Activated CD8-positive, alpha-beta T cell treated with anti-CD3 and anti-CD28 coated beads, Interleukin-2, amount 10 ng/mL, durations not matched to agents 7 days and 5 days (primary cell): ENCODE results near the gene CPD. TPM values are rescaled to one million over a fixed set of nuclear protein-coding genes. Genes with fewer than 3 reads are reported as not detected.

Source experiments
- ATAC-seq: fragments of 150-1000 bp; cut with Tn5 transposase; one replicate; pipeline ENCODE4 v1.10.0; 2021; ENCODE audit warnings: moderate library complexity
- CTCF ChIA-PET: fragments of 350-600 bp; sonication (Branson Sonifier 250); formaldehyde crosslinking; loops from one replicate; lab custom pipeline; 2021; ENCODE audit warnings: antibody characterized with exemption; lab: Charles Lee
- POLR2A ChIA-PET: fragments of 350-600 bp; sonication (Branson Sonifier 250); formaldehyde crosslinking; loops from one replicate; lab custom pipeline; 2021; ENCODE audit warnings: antibody characterized with exemption; lab: Charles Lee
- DNase-seq: peaks from one replicate; pipeline ENCODE4 v3.0.0-alpha.2; 2020
- H3K27ac Mint-ChIP-seq: one replicate; pipeline ENCODE4 v1.8.0; 2021; ENCODE audit warnings: mild to moderate bottlenecking, mixed read lengths
- H3K27me3 Mint-ChIP-seq: one replicate; pipeline ENCODE4 v1.8.0; 2021; ENCODE audit warnings: low read depth, mixed read lengths
- H3K36me3 Mint-ChIP-seq: one replicate; pipeline ENCODE4 v1.8.0; 2021; ENCODE audit warnings: low read depth, mixed read lengths
- H3K4me1 Mint-ChIP-seq: one replicate; pipeline ENCODE4 v1.8.0; 2021; ENCODE audit warnings: low read depth, mixed read lengths
- H3K4me3 Mint-ChIP-seq: one replicate; pipeline ENCODE4 v1.8.0; 2021; ENCODE audit warnings: mild to moderate bottlenecking, mixed read lengths
- H3K9me3 Mint-ChIP-seq: one replicate; pipeline ENCODE4 v1.8.0; 2022; ENCODE audit warnings: mixed read lengths; ENCODE audit not compliant: insufficient read depth
- total RNA-seq, 2 experiments: library from RNA; stranded (reverse); gene quantifications; one replicate each; pipeline ENCODE4 v1.2.3, GENCODE V29; 2021

Gene CPD
- total RNA-seq, 2 experiments from 2014 or later: 18.6 to 19.1 TPM

GRCh38 chr17:30354701-30355100 is 24.0 kb upstream of the CPD start:
- H3K36me3 Mint-ChIP-seq: no peaks in the 10 kb centered on the region
- ChIA-PET POLR2A (interaction anchor here (0.6 kb wide), 1 partner anchor 58 kb away, joined by 3 read pairs; no protein-coding TSS in a partner anchor), CTCF (interaction anchor here (0.6 to 1.3 kb wide), 2 partner anchors 229 to 250 kb away, joined by 3 read pairs; no protein-coding TSS in a partner anchor)
- no peak for DNase-seq
- peaks cover 2% of the 10 kb centered on the region for H3K4me1 Mint-ChIP-seq
- H3K27me3 Mint-ChIP-seq: peaks cover 2% of the 10 kb centered on the region
- H3K27ac Mint-ChIP-seq: no peak overlapping the region
- no peak for ATAC-seq
- no peak overlapping the region for H3K4me3 Mint-ChIP-seq
- H3K9me3 Mint-ChIP-seq: no peaks in the 10 kb centered on the region

DNA sequence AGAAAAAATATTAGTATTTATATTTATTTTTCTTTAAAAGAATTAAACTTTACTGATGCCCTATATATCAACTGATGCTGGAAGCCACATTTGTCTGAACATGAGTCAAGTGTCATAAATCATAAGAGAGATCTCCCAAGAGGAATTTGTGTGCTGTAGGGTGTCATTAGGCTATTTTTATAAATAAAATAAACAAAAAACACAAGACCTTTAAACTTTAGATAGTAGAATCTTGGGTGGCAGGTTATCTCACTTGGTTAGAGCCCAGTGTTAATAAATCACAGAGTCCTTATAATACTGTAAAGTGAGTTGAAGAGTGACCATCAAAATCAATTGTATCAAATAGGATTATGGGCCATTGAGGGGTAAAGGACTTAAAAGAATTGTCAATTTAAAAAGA is 21.3 kb upstream of the CPD start:
- POLR2A ChIA-PET: no interaction called here
- no peak overlapping the region for H3K4me3 Mint-ChIP-seq
- peaks cover 3% of the 10 kb centered on the region for H3K4me1 Mint-ChIP-seq
- peaks cover 11% of the 10 kb centered on the region for H3K9me3 Mint-ChIP-seq
- ATAC-seq: no peak
- no peak overlapping the region for H3K27ac Mint-ChIP-seq
- peaks cover 8% of the 10 kb centered on the region for H3K36me3 Mint-ChIP-seq
- CTCF ChIA-PET: interaction anchor here (0.9 to 2.0 kb wide), 4 partner anchors 17 to 253 kb away, joined by 3 to 10 read pairs (median 4); no protein-coding TSS in a partner anchor
- DNase-seq: no peak
- peaks cover 2% of the 10 kb centered on the region for H3K27me3 Mint-ChIP-seq

DNA sequence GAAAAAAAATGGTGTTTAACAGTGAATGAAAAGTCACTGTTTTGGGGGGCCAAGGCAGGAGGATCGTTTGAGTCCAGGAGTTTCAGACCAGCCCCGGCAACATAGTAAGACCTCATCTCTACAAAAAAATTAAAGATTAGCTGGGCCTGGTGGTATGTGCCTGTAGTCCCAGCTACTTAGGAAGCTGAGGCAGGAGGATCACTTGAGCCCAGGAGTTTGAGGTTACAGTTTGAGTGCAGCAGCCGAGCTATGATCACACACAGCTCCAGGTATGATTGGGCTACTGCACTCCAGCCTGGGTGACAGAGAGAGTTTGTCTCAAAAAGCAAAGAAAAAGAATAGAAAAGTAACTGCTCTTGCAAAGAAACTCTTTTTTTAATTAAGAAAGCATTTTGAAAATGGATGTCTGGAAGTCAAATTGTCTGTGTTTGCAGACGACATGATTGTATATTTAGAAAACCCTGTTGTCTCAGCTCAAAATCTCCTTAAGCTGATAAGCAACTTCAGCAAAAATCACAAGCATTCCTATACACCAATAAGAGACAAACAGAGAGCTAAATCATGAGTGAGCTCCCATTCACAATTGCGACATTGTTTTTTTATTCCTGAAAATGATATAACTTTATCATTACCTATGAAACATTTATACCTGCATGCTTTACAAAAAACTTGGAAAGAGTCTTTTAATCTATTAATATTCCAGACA is 20.5 kb upstream of the CPD start:
- ATAC-seq (no peak), DNase-seq (no peak)
- ChIA-PET CTCF (interaction anchor here (0.7 to 1.7 kb wide), 5 partner anchors 18 to 254 kb away, joined by 3 to 10 read pairs (median 3); partner anchors contain the start of gene GOSR1), POLR2A (no interaction called here)
- Mint-ChIP-seq H3K27ac (no peak overlapping the region), H3K27me3 (peaks cover 2% of the 10 kb centered on the region), H3K9me3 (peaks cover 12% of the 10 kb centered on the region), H3K4me1 (peaks cover 8% of the 10 kb centered on the region), H3K36me3 (peaks cover 11% of the 10 kb centered on the region), H3K4me3 (no peak overlapping the region)

DNA sequence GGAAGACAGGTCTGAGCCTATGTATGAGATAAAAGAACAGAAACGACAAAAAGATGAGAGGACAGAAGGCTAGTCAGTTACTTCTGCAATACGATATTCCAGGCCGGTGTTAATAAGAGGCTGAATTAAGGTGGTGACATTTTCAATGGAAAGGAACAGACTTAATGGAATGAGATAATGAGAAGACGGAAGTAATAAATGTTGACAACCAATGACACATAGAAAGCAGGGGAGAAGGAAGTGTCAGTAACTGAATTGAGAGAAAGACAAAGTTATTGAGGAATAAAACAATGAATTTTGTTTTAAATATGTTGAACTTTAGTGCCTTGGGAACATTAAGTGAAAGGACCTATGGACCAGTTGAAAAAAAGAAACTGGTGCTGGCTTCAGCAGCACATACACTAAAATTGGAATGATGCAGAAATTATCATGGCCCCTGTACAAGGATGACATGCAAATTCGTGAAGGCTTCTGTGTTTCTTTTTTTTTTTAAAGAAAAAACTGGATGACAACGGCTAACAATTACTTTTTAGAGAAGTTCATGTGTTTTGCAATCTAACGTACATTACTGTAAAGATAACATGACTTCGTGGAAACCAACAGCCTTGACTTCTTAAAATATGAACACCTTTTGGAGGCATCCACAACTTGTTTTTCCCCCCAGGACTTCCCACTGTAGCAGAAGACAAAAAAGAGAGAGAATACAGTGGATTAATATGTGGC is 18.5 kb upstream of the CPD start:
- CTCF ChIA-PET: no interaction called here
- Mint-ChIP-seq H3K9me3 (peaks cover 12% of the 10 kb centered on the region), H3K4me1 (peaks cover 21% of the 10 kb centered on the region)

DNA sequence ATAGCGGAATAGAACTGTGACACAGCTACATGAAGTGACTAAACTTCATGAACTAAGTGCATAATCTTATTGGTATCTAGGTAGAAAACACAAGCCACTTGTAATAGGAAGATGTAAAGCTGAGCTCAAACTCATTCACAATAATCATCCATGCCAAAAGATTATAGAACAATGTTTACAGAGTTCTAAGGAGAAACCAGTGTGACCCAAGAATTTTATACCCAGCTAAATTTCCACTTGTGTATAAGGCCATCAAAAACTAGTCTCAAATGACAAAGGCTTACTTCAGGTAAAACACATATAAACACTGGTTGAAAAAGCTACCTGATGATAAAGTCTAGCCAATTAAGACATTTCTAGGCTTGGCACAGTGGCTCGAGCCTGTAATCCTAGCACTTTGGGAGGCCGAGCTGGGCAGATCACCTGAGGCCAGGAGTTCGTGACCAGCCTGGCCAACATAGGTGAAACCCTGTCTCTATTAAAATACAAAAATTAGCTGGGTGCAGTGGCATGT is 16.9 kb upstream of the CPD start:
- no peak for DNase-seq
- peaks cover 12% of the 10 kb centered on the region for H3K9me3 Mint-ChIP-seq
- no peak overlapping the region for H3K27ac Mint-ChIP-seq
- H3K36me3 Mint-ChIP-seq: peaks cover 14% of the 10 kb centered on the region
- no peak for ATAC-seq
- ChIA-PET POLR2A (no interaction called here), CTCF (interaction anchor here (0.9 to 1.2 kb wide), 3 partner anchors 21 to 268 kb away, joined by 3 to 6 read pairs (median 4); no protein-coding TSS in a partner anchor)
- peaks cover 23% of the 10 kb centered on the region for H3K4me1 Mint-ChIP-seq
- no peak overlapping the region for H3K4me3 Mint-ChIP-seq
- no peaks in the 10 kb centered on the region for H3K27me3 Mint-ChIP-seq

More for the DNA sequence above, 18.5 kb upstream of the CPD start:
- Mint-ChIP-seq H3K36me3 (peaks cover 12% of the 10 kb centered on the region), H3K27me3 (peaks cover 2% of the 10 kb centered on the region), H3K27ac (no peak overlapping the region), H3K4me3 (no peak overlapping the region)
- POLR2A ChIA-PET: no interaction called here
- DNase-seq: no peak
- no peak for ATAC-seq

DNA sequence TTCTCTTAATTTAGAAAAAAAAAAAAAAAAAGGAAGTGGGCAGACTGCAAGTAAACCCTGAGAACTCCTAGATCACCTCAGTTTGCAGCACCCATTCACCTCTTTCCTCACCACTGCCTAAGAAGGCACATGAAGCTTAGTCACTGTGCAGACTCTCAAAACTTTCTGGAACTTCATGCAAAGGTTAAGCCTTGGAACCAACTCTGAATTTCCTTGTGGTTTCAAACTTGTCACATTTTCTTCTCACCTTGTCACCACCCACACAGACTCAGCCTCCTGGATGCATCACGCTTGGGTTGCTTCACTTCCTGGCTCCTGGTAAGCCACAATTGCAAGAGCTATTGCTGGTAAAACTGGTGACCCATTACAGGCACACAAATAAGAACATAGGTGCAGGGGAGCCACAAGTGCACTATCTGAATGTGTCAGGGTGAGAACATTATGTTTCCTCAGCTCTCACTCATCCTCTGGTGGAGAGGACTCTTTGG is 15.0 kb upstream of the CPD start:
- H3K27ac Mint-ChIP-seq: peak overlapping the region; percentile 94
- CTCF ChIA-PET: interaction anchor here (0.9 to 1.4 kb wide), 5 partner anchors 14 to 258 kb away, joined by 3 to 6 read pairs (median 4); no protein-coding TSS in a partner anchor
- H3K9me3 Mint-ChIP-seq: peaks cover 12% of the 10 kb centered on the region
- H3K36me3 Mint-ChIP-seq: peaks cover 14% of the 10 kb centered on the region
- peak; percentile 87 for DNase-seq
- no peaks in the 10 kb centered on the region for H3K27me3 Mint-ChIP-seq
- H3K4me3 Mint-ChIP-seq: peak overlapping the region; percentile 51
- H3K4me1 Mint-ChIP-seq: peaks cover 27% of the 10 kb centered on the region
- peak; percentile 94 for ATAC-seq
- POLR2A ChIA-PET: interaction anchor here (0.7 to 1.5 kb wide), 3 partner anchors 15 to 73 kb away, joined by 3 to 4 read pairs (median 3); partner anchors contain the start of genes BLMH and CPD

DNA sequence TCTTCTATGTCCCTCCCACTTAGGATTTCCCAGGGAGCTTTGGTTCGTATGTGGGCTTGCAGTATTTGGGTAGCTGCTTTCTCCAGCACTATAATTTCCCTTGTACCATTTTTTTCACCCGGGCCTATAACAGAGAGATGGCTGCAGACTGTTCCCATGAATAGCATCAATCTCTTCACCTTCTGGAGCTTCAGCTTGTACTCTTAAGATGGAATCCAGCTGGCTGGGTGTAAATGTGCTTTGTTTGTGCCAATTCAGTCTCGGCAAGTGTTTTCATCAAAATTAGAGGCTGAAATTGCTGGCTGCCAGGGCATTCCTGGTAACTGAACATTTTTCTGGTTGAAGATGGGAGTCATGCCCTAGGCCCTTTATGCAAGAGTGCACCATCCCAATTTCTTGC is 12.2 kb upstream of the CPD start:
- Mint-ChIP-seq H3K27ac (no peak overlapping the region), H3K4me3 (no peak overlapping the region), H3K36me3 (peaks cover 9% of the 10 kb centered on the region), H3K27me3 (no peaks in the 10 kb centered on the region), H3K4me1 (peaks cover 38% of the 10 kb centered on the region), H3K9me3 (peaks cover 3% of the 10 kb centered on the region)
- DNase-seq (no peak), ATAC-seq (no peak)
- POLR2A ChIA-PET: no interaction called here
- CTCF ChIA-PET: interaction anchor here (0.7 to 3.0 kb wide), 6 partner anchors 10 to 30 kb away, joined by 3 to 12 read pairs (median 4); partner anchors contain the start of gene CPD

DNA sequence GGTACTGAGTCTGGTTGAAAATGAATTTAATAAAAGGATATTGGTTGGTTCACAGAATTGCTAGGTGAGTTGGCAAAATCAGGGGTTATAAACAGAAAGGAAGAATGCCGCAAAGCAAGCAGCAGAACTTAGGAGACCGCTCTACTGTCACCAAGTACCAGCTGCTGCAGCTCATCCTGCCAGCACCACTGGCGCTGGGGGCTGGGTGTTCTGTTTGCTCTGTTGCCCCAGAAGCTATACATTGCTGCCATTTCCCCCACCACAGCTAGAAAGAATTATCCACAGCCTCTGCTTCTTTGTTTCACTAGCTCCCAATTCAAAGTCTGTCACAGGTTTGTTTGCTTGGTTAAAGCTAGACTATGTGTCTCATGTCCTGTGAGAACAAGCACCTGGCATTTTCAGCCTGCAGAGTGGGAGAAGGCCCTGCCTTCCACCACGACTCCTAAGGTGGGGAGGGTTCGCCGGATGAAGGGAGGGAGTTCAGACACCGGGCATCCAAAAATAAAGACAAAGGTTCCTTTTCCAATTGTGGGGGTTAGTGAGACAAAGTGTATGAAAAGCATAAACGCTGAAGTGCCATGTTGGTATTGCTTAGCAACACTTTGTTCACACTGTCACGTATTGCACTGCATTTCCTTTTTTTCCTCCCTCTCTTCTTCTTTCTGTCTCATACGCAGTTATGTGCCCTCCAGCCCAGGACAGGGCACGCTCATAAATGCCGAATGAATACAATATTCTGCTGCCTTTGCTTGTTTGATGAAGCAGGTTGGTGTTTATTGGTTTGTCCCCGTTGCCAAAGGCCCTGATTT is 9.6 kb upstream of the CPD start:
- Mint-ChIP-seq H3K27ac (peak overlapping the region; percentile 21), H3K9me3 (no peaks in the 10 kb centered on the region), H3K4me3 (no peak overlapping the region), H3K27me3 (no peaks in the 10 kb centered on the region), H3K36me3 (peaks cover 3% of the 10 kb centered on the region), H3K4me1 (peaks cover 28% of the 10 kb centered on the region)
- ChIA-PET CTCF (interaction anchor here (1.0 to 1.7 kb wide), 2 partner anchors 10 to 33 kb away, joined by 3 to 7 read pairs; no protein-coding TSS in a partner anchor), POLR2A (interaction anchor here (0.6 kb wide), 1 partner anchor 310 kb away, joined by 3 read pairs; no protein-coding TSS in a partner anchor)
- no peak for ATAC-seq
- no peak for DNase-seq

DNA sequence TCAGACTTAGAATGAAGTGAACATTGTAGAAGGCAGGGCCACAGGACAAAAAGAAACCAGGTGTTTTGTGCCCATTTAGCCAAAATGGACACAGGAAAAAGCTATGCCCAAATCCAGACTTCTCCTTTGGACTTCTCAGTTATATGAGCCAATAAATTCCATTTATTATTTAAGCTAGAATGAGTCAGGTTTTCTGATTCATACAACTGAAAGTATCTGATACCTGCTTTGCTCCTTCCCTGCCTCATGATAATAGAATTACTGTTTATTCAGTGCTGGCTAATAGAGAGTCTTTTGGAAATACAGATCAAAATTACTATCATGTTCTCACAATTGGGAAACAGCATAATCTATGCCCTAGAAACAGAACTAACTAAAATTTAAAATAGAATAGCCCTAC is 8.7 kb upstream of the CPD start:
- H3K36me3 Mint-ChIP-seq: peaks cover 3% of the 10 kb centered on the region
- H3K4me1 Mint-ChIP-seq: peaks cover 25% of the 10 kb centered on the region
- H3K9me3 Mint-ChIP-seq: no peaks in the 10 kb centered on the region
- ChIA-PET POLR2A (no interaction called here), CTCF (no interaction called here)
- ATAC-seq: no peak
- H3K27me3 Mint-ChIP-seq: peaks cover 2% of the 10 kb centered on the region
- no peak overlapping the region for H3K27ac Mint-ChIP-seq
- DNase-seq: no peak
- H3K4me3 Mint-ChIP-seq: no peak overlapping the region

- peaks cover 2% of the 10 kb centered on the region for H3K27me3 Mint-ChIP-seq
- H3K4me3 Mint-ChIP-seq: no peak overlapping the region
- DNase-seq: no peak
- no peaks in the 10 kb centered on the region for H3K9me3 Mint-ChIP-seq
- peaks cover 35% of the 10 kb centered on the region for H3K4me1 Mint-ChIP-seq
- CTCF ChIA-PET: no interaction called here
- H3K27ac Mint-ChIP-seq: no peak overlapping the region
- no peaks in the 10 kb centered on the region for H3K36me3 Mint-ChIP-seq
- POLR2A ChIA-PET: no interaction called here
- ATAC-seq: peak; percentile 39
Observed at GRCh38 chr17:30372755-30373154, 6.0 kb upstream of the CPD start.

GRCh38 chr17:30375661-30376060 is 3.1 kb upstream of the CPD start:
- peaks cover 3% of the 10 kb centered on the region for H3K36me3 Mint-ChIP-seq
- H3K27me3 Mint-ChIP-seq: peaks cover 2% of the 10 kb centered on the region
- ChIA-PET POLR2A (no interaction called here), CTCF (interaction anchor here (1.0 kb wide), 1 partner anchor 37 kb away, joined by 4 read pairs; no protein-coding TSS in a partner anchor)
- no peaks in the 10 kb centered on the region for H3K9me3 Mint-ChIP-seq
- ATAC-seq (no peak), DNase-seq (no peak)
- H3K27ac Mint-ChIP-seq: no peak overlapping the region
- no peak overlapping the region for H3K4me3 Mint-ChIP-seq
- peaks cover 41% of the 10 kb centered on the region for H3K4me1 Mint-ChIP-seq
